H1 (cell line): ENCODE data around the gene UNC13D. TPM values are rescaled to one million over a fixed set of nuclear protein-coding genes. Genes with fewer than 3 reads are reported as not detected.

ENCODE experiments used
- BCL11A ChIP-seq, 2 experiments: IDR thresholded peaks; one replicate each; pipeline ENCODE4 v1.6.1; 2011; ENCODE audit warnings: low read depth in 2 of 2, low read length in 2 of 2, mild to moderate bottlenecking in 2 of 2
- CHD7 ChIP-seq: fragments of 300-600 bp; sonication (generic); IDR thresholded peaks from 2 replicates; pipeline ENCODE4 v1.7.1; 2012; ENCODE audit warnings: low read length, moderate library complexity, mild to moderate bottlenecking, inconsistent platforms; ENCODE audit not compliant: insufficient replicate concordance
- HDAC2 ChIP-seq, 2 experiments: fragments of 300-600 bp in 1 of 2; sonication (generic) in 1 of 2; IDR thresholded peaks; 2 replicates each; pipeline ENCODE4 v1.6.1; 2011 to 2012; ENCODE audit warnings: low read depth in 2 of 2, low read length in 2 of 2, mild to moderate bottlenecking in 2 of 2, moderate library complexity in 2 of 2, borderline replicate concordance in 1 of 2, inconsistent platforms in 1 of 2
- JUND ChIP-seq: IDR thresholded peaks from 2 replicates; pipeline ENCODE4 v1.6.1; 2011; ENCODE audit warnings: mild to moderate bottlenecking, improper control_type of control experiment, low read length
- MAX ChIP-seq: IDR thresholded peaks from 2 replicates; pipeline ENCODE4 v1.6.1; 2012; ENCODE audit warnings: inconsistent platforms
- POU5F1 ChIP-seq: IDR thresholded peaks from 2 replicates; pipeline ENCODE4 v1.6.1; 2011; ENCODE audit warnings: low read depth, mild to moderate bottlenecking, low read length, moderate library complexity
- RAD21 ChIP-seq, 2 experiments: IDR thresholded peaks in 1 of 2; conservative IDR thresholded peaks in 1 of 2; 2 replicates each; pipeline ENCODE4 v1.6.1; 2011; ENCODE audit warnings: low read depth in 2 of 2, low read length in 2 of 2, improper control_type of control experiment in 1 of 2, inconsistent platforms in 1 of 2, mild to moderate bottlenecking in 1 of 2, moderate library complexity in 1 of 2
- RFX5 ChIP-seq: IDR thresholded peaks from 2 replicates; pipeline ENCODE4 v1.6.1; 2011; ENCODE audit warnings: low read depth, low read length, improper control_type of control experiment, borderline replicate concordance
- polyA plus RNA-seq, 7 experiments: library from polyadenylated mRNA; depleted of rRNA in 3 of 7; stranded (reverse) in 5 of 7; unstranded in 2 of 7; fragments of >200 nt in 5 of 7; fragments of 200-250 nt in 2 of 7; gene quantifications; 1 replicate in 5 of 7; 2 replicates in 1 of 7; 4 replicates in 1 of 7; pipeline versions ENCODE4 v1.2.1 to v1.2.3, GENCODE V29; 2011 to 2013; ENCODE audit warnings: missing spikeins in 2 of 7, mixed read lengths in 2 of 7
- total RNA-seq: library from RNA; stranded (reverse); fragmentation: NEBNext Ultra II Directional; extraction: Animal tissue kit (Norgen Biotek cat#: 25700); gene quantifications from 2 replicates; pipeline ENCODE4 v1.2.1, GENCODE V29; 2021

UNC13D gene
- total and polyA plus RNA-seq, 2 of the 8 experiments (the other 6 are each of a cell fraction or from before 2014, with no cell fraction given), result 3.6 to 8.4 TPM

- TF ChIP-seq CHD7 (no peak), POU5F1 (no peak), JUND (no peak), HDAC2 (IDR thresholded peaks at IDR 0.05; ENCODE audit: borderline replicate concordance in 1 of 2, low read depth in 2 of 2, low read length in 2 of 2) (no peak), RAD21 (IDR thresholded peaks at IDR 0.05 in 1 of 2, conservative IDR thresholded peaks at IDR 0.05 in 1 of 2; ENCODE audit: low read depth in 2 of 2, low read length in 2 of 2) (no peak), MAX (no peak), BCL11A (IDR thresholded peaks at IDR 0.05; ENCODE audit: low read depth in 2 of 2, low read length in 2 of 2) (no peak), RFX5 (no peak)
Observed at GRCh38 chr17:75891022-75891604, 46.9 kb upstream of the UNC13D start (continued).
